Limb (tissue), 2 donors: ENCODE measurements around the gene TEX47.

ENCODE experiments used
- DNase-seq, 2 donors: peaks; one replicate each; pipeline ENCODE4 v3.0.0-alpha.2; 2016; ENCODE audit errors: extremely low spot score in 2 of 2

Gene TEX47

DNA sequence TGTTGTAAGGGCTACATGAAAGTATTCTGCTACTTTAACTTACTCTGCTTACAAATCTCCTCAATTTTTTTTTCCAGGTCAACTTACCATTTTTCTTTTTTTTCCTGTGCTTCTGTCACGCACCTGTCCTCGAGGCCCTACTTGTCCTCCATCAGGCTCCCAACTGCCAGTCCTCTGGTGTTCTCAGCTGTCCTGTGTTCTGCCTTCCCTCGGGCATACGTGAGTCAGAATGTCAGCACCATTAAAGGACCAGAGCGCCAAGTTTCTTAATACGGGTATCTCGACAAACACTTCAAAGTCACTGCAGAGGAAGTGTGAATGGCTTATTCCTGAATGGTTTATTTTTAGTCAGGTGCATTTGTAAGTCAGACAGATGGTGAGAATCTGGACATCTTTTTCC lies at the start of gene TEX47:
Gene TEX47 (minus strand): TSS at position 185 of the 400 bp plus-strand sequence. CDS start 795 bp downstream, outside the sequence.
- no peak for DNase-seq

DNA sequence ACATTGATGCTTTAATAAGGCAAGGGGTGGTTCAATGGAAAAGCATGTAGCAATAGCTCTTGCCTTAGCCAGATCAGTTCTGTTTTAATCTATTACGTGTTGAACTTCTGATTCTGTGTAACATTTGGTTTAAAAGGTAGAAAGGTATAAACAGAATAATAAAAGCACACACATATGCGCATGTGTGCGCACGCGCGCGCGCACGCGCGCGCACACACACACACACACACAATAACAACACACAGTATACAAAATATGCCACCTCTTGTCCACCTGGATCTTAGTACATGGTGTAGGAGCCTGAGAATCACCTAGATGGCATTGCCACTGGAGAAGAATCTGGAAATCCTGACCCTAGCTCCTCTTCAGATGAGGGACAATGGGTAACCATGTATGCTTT lies 49.6 kb upstream of the TEX47 start:
- no peak for DNase-seq

- no peak for DNase-seq
Observed at GRCh38 chr7:88842201-88842600, 46.7 kb upstream of the TEX47 start.

GRCh38 chr7:88835147-88835728 lies 39.7 kb upstream of the TEX47 start:
- no peak for DNase-seq

- no peak for DNase-seq
Observed at GRCh38 chr7:88826222-88826621, 30.7 kb upstream of the TEX47 start.

- no peak for DNase-seq
Observed at GRCh38 chr7:88818552-88818951, 23.0 kb upstream of the TEX47 start.

GRCh38 chr7:88806280-88807037 lies 10.9 kb upstream of the TEX47 start:
- no peak for DNase-seq

DNA sequence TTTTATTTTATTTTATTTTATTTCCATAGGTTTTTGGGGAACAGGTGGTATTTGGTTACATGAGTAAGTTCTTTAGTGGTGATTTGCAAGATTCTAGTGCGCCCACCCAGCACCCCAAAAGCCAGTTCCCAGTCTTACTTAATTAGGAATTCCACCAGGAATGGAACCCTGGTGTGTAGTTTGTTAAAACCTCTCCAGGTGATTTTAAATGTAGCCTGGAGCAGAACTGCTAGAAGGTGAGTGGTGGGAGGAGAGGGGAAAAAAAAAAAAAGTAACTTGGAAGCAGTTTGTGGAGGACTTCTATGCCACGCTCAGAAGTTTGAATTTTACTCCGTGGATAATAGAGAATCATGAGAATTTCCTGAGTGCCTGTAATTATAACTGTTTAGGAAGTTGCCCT lies 5.5 kb upstream of the TEX47 start:
- DNase-seq: no peak

- DNase-seq: no peak
Observed at GRCh38 chr7:88792361-88792760, 3.2 kb downstream of the TEX47 start.

DNA sequence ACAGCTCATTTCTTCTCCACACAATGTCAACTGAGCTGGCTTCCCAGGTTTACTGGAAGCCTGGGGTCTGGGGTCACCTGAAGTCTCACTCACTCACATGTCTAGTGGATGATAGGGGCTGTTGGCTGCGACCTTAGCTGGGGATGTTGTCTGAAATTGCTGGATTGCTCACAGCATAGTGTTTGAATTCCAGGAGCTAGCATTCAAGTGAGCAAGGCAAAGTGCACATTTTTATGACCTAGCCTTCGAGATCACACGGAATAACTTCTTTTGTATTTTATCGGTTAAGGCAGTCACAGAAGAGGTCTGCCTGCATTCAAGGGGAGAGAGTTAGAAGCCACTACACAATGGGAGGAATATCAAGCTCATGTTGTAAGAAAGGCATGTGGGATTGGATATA lies 3.6 kb downstream of the TEX47 start:
- DNase-seq: no peak

GRCh38 chr7:88789480-88790064 lies 6.0 kb downstream of the TEX47 start:
- peak in 1 of 2 donors; percentile 18 for DNase-seq

DNA sequence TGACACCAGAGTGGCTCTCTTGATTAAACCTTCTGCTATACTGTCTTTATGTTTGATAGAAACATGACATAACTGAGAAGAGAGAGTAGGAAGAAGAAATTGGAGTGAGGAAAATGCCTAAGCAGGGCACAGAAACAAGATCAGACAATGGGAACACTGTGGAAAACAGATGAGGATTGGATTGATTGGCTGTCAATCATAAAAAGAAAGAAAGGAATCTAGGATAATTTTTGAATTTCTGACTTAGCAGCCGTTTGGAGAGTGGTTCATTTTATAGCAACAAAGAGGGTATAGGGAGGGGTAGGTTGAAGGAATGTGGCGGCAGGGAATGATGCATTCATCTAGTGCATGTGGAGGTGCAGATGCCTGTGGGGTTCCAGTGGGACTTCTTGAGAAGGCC lies 7.8 kb downstream of the TEX47 start:
- DNase-seq: no peak

DNA sequence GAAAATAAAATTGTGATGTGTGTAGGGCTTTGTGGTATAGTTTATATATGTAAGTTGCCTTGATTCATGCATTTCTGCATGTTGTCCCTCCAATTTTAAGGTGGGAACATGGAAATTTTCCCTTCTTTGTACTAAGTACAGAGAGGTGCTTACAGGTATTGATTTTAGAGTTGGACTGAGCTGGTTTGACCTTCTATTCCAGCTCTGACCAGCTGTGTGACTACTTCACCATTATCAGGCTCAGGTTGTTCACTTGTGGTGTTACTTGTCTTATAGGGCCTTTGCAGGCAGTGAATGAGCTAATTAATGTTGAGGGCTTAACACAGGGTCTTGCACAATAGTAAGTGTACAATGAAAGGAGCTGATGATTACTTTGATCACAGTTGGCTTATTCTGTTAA lies 19.7 kb downstream of the TEX47 start:
- DNase-seq: no peak

GRCh38 chr7:88772776-88773175 lies 22.8 kb downstream of the TEX47 start:
- DNase-seq: no peak

DNA sequence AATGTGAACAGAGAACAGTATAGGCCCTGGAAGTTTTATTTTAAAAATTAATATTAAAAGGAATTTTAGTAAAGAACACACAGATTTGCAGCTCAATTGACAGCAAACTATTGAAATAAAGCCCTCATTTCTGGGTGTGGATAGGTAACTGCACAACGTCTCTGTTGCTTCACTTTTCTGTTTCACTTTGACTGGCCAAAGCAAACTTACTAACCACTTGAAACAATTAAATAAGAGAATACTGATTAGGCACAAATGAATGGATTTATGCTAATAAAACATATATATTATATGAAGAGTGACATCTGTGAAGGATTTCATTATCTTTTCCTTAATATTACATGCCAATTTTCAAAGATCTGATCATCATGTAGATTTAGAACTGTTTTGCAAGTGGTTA lies 24.1 kb downstream of the TEX47 start:
- DNase-seq: no peak

DNA sequence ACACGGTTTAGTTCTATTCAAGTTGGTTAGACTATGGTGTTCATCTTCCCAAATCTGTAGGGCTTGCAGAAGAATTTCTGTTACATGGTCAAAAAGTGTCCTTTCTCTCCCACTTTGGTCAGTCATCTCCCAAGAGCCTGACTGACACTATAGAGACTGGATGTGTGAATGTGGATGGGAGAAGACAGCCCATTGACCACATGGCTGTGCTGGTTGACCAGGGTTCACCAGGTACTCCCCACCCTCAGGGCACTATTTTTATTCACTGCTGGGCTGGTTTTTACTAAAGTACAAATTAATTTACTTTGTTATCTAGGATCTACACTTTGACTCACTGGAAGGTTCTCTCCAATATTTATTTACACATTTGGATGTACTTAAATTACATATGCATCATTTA lies 33.8 kb downstream of the TEX47 start:
- DNase-seq: no peak

GRCh38 chr7:88760136-88760515 lies 35.4 kb downstream of the TEX47 start:
- no peak for DNase-seq

DNA sequence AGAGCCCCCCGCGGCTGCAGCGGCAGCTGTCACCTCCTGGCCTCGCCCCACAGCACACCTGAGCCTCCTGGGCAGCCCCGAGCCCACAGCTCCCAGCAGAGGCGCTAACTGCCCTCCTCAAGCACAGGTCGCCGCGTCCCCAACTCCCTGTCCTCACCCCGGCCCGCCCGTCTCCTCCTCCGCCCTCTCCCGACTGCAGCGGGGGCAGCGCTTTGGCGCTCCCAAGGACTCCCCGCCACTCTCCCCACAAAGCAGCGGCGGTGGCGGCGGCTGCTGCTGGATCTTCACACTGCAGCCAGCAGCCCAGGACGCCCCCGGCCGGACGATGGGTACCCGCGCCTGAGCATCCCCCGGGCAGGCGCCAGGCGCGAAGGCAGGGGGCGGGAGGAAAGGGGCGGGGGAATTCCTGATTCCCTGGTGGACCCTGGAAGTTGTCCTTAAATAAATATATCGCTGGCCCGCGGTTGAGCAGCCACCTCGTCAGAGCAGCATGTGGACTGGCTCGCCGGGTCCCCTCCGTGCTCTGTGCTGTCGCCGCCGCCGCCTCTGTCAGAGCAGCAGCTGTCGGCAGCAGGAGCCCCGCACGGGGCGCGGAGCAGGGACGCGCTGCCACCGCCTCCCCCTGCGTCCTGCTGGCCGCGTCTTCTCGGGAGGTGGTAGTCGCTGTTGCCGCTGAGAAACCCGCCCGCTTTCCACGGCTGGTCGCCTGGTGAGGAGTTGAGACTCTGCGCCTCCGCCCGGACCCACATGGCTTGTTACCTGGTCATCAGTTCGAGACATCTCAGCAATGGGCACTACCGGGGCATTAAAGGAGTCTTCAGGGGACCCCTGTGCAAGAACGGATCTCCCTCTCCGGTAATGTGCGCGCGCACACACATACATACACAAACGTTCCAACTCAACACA lies 36.1 kb downstream of the TEX47 start, which contains the start of gene ZNF804B:
Gene ZNF804B (plus strand): TSS at position 471 of the 906 bp plus-strand sequence. CDS start 277 bp downstream, at position 748.
- DNase-seq: peak in 1 of 2 donors; percentile 69

GRCh38 chr7:88758381-88759229 lies 36.9 kb downstream of the TEX47 start:
- peak; percentile 36 to 65 for DNase-seq

- no peak for DNase-seq
Observed at GRCh38 chr7:88757371-88757770, 38.2 kb downstream of the TEX47 start.

GRCh38 chr7:88756802-88757201 lies 38.7 kb downstream of the TEX47 start:
- DNase-seq: no peak
